HG02678 (cell line): Measurements from ENCODE around the gene KIF11.

Experiments used
- ATAC-seq: cut with Tn5 transposase; IDR thresholded peaks from one replicate; pipeline ENCODE4 v1.9.1; 2021; ENCODE audit warnings: mild to moderate bottlenecking, moderate library complexity; ENCODE audit not compliant: unreplicated experiment

The KIF11 gene

GRCh38 chr10:92677708-92678107 is 84.8 kb downstream of the KIF11 start:
- no peak for ATAC-seq

- no peak for ATAC-seq
Measured at GRCh38 chr10:92678206-92678605, 85.3 kb downstream of the KIF11 start.

DNA sequence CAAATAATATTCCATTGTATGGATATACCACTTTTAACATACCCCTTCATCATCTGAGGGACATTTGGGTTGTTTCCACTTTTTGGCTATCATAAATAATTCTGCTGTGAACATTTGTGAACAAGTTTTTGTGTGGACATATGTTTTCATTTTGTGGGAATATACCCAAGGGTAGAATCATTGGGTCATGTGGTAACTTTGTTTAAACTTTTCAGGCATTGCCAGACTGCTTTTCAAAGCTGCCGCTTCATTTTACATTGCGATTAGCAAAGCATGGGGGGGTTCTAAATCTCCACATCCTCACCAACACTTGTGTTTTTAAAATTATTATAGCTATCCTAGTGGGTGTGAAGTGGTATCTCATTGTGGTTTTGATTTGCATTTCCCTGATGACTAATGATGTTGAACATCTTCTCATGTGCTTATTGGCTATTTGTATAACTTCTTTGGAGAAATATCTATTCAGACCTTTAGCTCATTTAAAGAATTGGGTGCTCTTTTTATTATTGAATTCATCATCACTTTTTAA is 88.4 kb downstream of the KIF11 start:
- no peak for ATAC-seq

- no peak for ATAC-seq
Measured at GRCh38 chr10:92688573-92688926, 95.6 kb downstream of the KIF11 start.

DNA sequence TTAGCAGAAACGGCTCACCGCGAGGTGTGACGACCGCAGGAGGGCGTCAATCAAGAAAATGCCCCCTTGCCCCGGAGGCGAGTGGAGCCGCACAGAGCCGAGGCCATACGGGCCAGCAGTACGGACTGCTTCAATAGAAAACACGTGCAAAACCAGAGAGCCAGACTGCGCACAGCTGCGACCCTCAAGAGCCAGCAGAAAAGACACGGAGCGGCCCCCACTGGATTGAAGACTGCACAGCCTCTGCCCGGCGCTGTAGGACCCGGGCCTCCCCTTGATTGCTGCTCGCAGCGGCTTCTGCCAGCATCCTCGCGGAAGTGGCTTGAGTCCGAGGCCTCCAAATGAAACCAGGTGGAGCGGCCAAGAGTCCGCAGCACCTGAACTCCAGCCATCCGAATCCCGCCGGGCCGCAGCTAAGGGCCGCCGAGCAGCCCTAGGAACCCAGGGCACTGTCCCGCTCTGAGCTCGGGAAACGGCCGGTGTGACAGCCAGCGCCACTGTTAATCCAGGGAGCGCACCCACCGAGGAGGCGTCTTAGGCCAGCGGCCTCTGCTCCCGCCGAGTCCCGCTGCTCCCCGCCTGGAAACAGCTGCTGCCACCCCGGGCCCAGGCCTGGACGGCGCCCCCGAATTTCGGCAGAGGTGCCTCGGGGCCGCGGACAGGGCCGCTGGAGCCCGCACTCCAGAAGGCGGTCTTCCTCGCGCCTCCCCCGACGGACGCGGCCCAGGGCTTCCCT is 96.2 kb downstream of the KIF11 start:
- ATAC-seq: peak; percentile 24

- peak; percentile 52 for ATAC-seq
Measured at GRCh38 chr10:92689663-92690210, 96.8 kb downstream of the KIF11 start, which contains the start of gene HHEX. HHEX (plus strand) TSS chr10:92689955; CDS start chr10:92689987, 32 bp downstream.

GRCh38 chr10:92690211-92690914 is 97.4 kb downstream of the KIF11 start:
- peak; percentile 28 for ATAC-seq

DNA sequence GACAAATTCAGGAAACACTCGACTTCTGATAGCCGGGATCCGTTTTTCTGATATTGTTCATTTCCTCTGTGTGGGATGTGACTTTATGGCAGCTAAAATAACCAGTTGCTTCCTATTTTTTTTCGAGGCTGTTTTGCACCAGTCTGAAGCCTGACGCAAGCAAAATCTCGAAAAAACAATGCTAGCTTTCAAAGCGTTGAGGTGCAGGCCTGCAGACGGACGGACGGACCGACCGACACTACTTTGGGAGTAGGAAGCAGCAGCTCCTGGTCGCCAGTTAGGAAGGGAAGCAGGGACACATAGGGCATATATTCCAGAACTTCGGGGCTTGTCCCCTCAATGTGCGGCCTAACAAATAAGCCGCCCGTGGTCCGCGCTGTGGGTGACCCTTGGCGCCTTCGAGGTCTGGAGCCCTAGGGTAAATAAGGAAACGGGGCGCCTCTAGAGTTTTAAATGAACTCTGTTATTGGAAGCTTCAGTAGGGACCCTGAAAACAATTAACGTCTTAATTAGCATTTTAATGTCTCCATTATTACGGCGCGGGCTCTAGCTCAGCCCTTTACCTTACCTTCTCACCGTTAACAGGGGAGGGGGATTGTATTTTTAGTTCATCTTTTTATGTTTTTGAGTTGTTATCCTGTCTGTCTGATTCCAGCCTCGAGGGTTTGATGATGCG is 98.1 kb downstream of the KIF11 start:
- ATAC-seq: no peak

DNA sequence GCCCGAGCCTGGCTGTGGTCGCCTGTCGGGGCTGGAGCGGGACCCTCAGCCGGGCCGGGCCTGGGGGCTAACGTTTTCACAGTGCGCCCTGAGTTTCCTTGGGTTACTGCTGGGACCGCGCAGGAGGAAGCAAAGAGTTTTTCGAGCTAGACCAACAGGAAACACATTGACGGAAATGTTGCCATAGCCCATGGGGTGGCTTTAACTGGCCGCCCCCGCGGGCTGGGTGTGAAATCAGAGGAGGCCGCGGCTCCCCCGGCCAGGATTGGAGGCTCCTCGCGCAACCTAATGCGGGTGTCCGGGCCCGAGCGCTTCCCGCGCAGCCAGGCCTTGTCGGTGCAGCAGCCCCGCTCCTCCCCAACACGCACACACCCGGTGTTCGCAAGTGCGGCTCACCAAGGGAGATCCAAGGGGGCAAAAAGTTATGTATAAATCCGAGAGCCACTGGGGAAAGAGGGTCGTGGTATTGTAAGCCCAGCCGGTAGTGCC is 98.7 kb downstream of the KIF11 start:
- no peak for ATAC-seq

DNA sequence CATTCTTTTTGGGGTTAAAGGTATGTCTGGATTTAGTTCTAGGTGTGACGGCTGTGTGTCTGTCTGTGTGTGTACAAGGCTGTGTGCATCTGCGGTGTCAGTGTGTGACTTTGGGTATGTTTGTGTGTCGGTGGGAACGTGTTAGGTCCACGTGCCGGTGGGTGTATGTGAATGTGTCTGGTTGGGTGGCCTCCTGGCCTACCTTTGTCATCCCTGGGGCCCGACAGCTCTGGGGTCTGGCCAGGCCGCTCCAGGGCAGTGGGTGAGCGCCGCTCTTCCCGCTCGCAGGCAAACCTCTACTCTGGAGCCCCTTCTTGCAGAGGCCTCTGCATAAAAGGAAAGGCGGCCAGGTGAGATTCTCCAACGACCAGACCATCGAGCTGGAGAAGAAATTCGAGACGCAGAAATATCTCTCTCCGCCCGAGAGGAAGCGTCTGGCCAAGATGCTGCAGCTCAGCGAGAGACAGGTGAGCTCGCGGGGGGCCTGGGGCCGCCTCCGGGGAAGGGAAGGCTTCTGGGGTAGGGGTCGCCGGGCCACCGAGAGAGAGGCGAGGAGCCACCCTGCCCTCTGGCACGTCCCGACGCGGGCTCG is 99.2 kb downstream of the KIF11 start:
- ATAC-seq: no peak

DNA sequence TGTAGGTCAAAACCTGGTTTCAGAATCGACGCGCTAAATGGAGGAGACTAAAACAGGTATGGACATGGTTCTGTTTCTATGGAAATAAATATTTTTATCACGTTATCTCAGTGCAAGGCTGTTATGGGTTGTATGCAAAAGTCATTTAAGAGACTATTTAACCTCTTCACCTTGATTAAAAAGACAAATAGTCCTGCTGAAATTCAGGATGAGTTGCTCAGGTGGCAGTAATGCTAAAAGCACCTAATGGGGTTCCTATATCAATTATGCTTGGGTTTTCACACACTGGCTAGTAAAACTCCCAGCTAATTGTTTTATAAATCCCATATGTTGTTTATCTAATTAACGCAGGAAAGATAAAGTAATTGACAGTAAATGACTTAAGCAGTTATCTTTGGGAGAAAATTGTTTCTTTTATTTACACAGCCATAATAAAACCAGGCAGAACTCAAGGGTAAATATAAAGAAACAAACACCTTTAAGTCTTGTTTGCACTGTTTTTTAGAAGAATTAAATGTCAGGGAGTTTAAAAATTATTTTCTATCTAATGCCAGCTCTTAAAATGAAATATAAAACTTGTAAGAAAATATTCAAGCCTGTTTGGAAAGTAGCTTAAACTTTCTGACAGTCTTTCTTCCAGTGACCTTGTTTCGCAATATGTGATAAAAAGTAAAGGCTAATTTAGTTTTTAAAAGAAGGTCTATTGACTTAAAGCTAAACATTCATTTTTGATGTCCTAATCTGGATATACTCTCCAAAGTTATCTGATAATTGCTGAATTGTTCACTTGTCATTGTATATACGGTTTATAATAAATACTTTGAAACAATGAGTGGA is 100.0 kb downstream of the KIF11 start:
- no peak for ATAC-seq

DNA sequence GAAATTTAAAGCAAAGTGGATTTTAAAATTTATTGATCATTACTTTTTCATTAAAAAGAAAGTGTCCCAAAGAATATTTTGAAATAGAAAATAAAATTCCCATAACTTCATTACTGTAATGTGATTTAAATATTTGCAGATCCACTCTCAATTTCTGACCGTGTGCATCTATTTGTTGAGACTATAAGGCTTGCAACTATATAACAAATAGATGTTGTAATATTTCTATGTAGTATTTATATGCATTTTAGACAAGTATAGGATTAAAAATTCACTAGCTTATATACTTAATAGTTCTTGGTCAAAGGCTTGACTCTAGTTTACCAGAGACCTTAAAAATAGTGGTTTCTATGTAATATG is 100.6 kb downstream of the KIF11 start:
- ATAC-seq: no peak

- no peak for ATAC-seq
Measured at GRCh38 chr10:92695679-92696605, 103.0 kb downstream of the KIF11 start.

- ATAC-seq: no peak
Measured at GRCh38 chr10:92696606-92697383, 103.9 kb downstream of the KIF11 start.

GRCh38 chr10:92697663-92698511 is 105.0 kb downstream of the KIF11 start:
- no peak for ATAC-seq

DNA sequence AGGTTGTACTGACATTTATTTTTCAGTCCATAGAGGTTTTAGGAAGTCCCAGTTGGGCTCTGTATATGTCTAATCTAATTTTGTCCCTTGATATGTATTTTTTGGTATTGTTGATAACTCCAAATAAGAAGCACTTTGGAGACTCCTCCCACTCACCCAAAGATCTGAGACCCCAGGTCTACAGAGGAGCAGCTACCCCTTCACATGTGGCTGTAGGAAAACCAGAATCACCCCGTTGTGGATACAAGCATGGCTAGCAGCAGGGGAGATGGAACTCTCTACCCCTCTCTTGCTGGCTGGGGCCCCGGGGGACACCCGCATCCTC is 106.2 kb downstream of the KIF11 start:
- ATAC-seq: no peak
